B cell (primary cell): ENCODE data around the gene ULBP2. TPM values are rescaled to one million over a fixed set of nuclear protein-coding genes. Genes with fewer than 3 reads are reported as not detected.

Experiments
- ATAC-seq: fragments of 200-7000 bp; cut with Tn5 transposase; one replicate; pipeline ENCODE4 v1.10.0; 2021; ENCODE audit warnings: low read depth, mild to moderate bottlenecking, moderate number of reproducible peaks, moderate library complexity
- CTCF ChIA-PET: fragments of 350-600 bp; sonication (Branson Sonifier 250); formaldehyde crosslinking; loops from one replicate; lab custom pipeline; 2021; ENCODE audit warnings: antibody characterized with exemption, inconsistent platforms; lab: Charles Lee
- POLR2A ChIA-PET: fragments of 350-600 bp; sonication (Branson Sonifier 250); formaldehyde crosslinking; loops from one replicate; lab custom pipeline; 2021; ENCODE audit warnings: antibody characterized with exemption; lab: Charles Lee
- DNase-seq: peaks from one replicate; pipeline ENCODE4 v3.0.0; 2013
- H2AFZ ChIP-seq: 2 replicates; pipeline ENCODE4 v1.6.1; 2012; ENCODE audit warnings: mild to moderate bottlenecking, low read depth, low read length; ENCODE audit not compliant: insufficient read depth, poor library complexity, severe bottlenecking
- H3K27ac ChIP-seq, 2 donors: 1 replicate in 1 of 2; 2 replicates in 1 of 2; pipeline ENCODE4 v1.5.1; 2012 to 2013; ENCODE audit warnings: low read length in 2 of 2, mild to moderate bottlenecking in 2 of 2, moderate library complexity in 1 of 2
- H3K27me3 ChIP-seq, 4 experiments: fragments of 200-600 bp in 1 of 4; sonication (generic) in 1 of 4; replicated peaks in 1 of 4; 1 replicate in 2 of 4; 2 replicates in 2 of 4; pipeline versions ENCODE4 v1.6.1 to v1.7.0; 2013 to 2016; ENCODE audit warnings: low read length in 3 of 4, mild to moderate bottlenecking in 2 of 4, mixed read lengths in 1 of 4, moderate library complexity in 1 of 4; ENCODE audit not compliant: insufficient read depth in 4 of 4, control insufficient read depth in 3 of 4; ENCODE audit errors: control extremely low read depth in 1 of 4
- H3K36me3 ChIP-seq, 2 experiments: replicated peaks in 1 of 2; 1 replicate in 1 of 2; 2 replicates in 1 of 2; pipeline versions ENCODE4 v1.6.1 to v1.7.1; 2013; ENCODE audit warnings: low read length in 1 of 2; ENCODE audit not compliant: insufficient read depth in 2 of 2, control insufficient read depth in 1 of 2; ENCODE audit errors: control extremely low read depth in 1 of 2, extremely low read depth in 1 of 2
- H3K4me1 ChIP-seq, 2 donors: fragments of 200-600 bp in 1 of 2; sonication (generic) in 1 of 2; 1 replicate in 1 of 2; 2 replicates in 1 of 2; pipeline versions ENCODE4 v1.5.1 to v1.6.1; 2013 to 2017; ENCODE audit warnings: low read length in 2 of 2; ENCODE audit not compliant: control insufficient read depth in 2 of 2, insufficient read depth in 2 of 2
- H3K4me2 ChIP-seq: replicated peaks from 2 replicates; pipeline ENCODE3; 2012; ENCODE audit warnings: mild to moderate bottlenecking, low read depth, low read length; ENCODE audit not compliant: poor library complexity, severe bottlenecking
- H3K4me3 ChIP-seq, 5 experiments: fragments of 200-600 bp in 1 of 5; sonication (generic) in 1 of 5; 1 replicate in 3 of 5; 2 replicates in 2 of 5; pipeline versions ENCODE4 v1.5.1 to v1.7.0; 2011 to 2016; ENCODE audit warnings: low read length in 4 of 5, mild to moderate bottlenecking in 4 of 5, low read depth in 2 of 5, control low read depth in 1 of 5, moderate library complexity in 1 of 5; ENCODE audit not compliant: insufficient read depth in 1 of 5; ENCODE audit errors: control extremely low read depth in 1 of 5, extremely low read depth in 1 of 5
- H3K79me2 ChIP-seq: fragments of 200-600 bp; sonication (generic); one replicate; pipeline ENCODE4 v1.6.0; 2016; ENCODE audit warnings: low read length; ENCODE audit not compliant: control insufficient read depth, insufficient read depth
- H3K9ac ChIP-seq: fragments of 200-600 bp; sonication (generic); 2 replicates; pipeline ENCODE4 v1.6.1; 2017; ENCODE audit warnings: mild to moderate bottlenecking, low read length, moderate library complexity
- H3K9me3 ChIP-seq, 3 donors: one replicate each; pipeline versions ENCODE4 v1.6.1 to v1.7.1; 2013; ENCODE audit warnings: low read length in 2 of 3; ENCODE audit not compliant: control insufficient read depth in 2 of 3, insufficient read depth in 1 of 3; ENCODE audit errors: control extremely low read depth in 1 of 3
- H4K20me1 ChIP-seq: 2 replicates; pipeline ENCODE4 v1.6.0; 2012; ENCODE audit warnings: mild to moderate bottlenecking, low read length; ENCODE audit not compliant: insufficient read depth, control insufficient read depth, poor library complexity, severe bottlenecking
- H3K27ac Mint-ChIP-seq: one replicate; pipeline ENCODE4 v1.8.0; 2021; ENCODE audit warnings: mixed read lengths
- H3K27me3 Mint-ChIP-seq: one replicate; pipeline ENCODE4 v1.8.0; 2021; ENCODE audit warnings: mixed read lengths
- H3K4me1 Mint-ChIP-seq: one replicate; pipeline ENCODE4 v1.8.0; 2021; ENCODE audit warnings: mixed read lengths
- H3K4me3 Mint-ChIP-seq: one replicate; pipeline ENCODE4 v1.8.0; 2021; ENCODE audit warnings: mixed read lengths
- H3K9me3 Mint-ChIP-seq: one replicate; pipeline ENCODE4 v1.8.0; 2022; ENCODE audit warnings: mixed read lengths; ENCODE audit not compliant: insufficient read depth
- EZH2 ChIP-seq: IDR thresholded peaks from 2 replicates; pipeline ENCODE4 v1.6.1; 2012; ENCODE audit warnings: borderline replicate concordance, low read depth, mild to moderate bottlenecking, moderate library complexity, low read length; ENCODE audit not compliant: insufficient read depth, poor library complexity, severe bottlenecking
- WGBS: methylation state at CpG from one replicate; pipeline ENCODE4 v1.1.5; 2013; ENCODE audit warnings: missing lambda C conversion rate; ENCODE audit not compliant: insufficient coverage; 5-methylcytosine and 5-hydroxymethylcytosine counted together
- intact Hi-C: fragments of 100-400 bp; cut with micrococcal nuclease; formaldehyde crosslinking; loops from one replicate; pipeline ENCODE4 v1.10.0; 2022
- polyA plus RNA-seq: library from polyadenylated mRNA; depleted of rRNA; stranded (reverse); fragments of >200 nt; gene quantifications from 2 replicates; pipeline ENCODE4 v1.2.3, GENCODE V29; 2012
- total RNA-seq, 2 donors: library from RNA; stranded (reverse); fragments of 120-200 nt in 1 of 2; gene quantifications; 1 replicate in 1 of 2; 2 replicates in 1 of 2; pipeline versions ENCODE4 v1.2.3 to v1.2.4, GENCODE V29; 2013 to 2022
- TF ChIP-seq, protein P1 (sequence below): fragments of 200-600 bp; IDR thresholded peaks from one replicate; pipeline ENCODE4 v1.8.0; 2022; ENCODE audit warnings: antibody characterized with exemption, mild to moderate bottlenecking

The ULBP2 gene
- total and polyA plus RNA-seq, 2 donors (not counting 1 experiment from before 2014, with no cell fraction given) = 0.31 TPM; not detected in 1

DNA sequence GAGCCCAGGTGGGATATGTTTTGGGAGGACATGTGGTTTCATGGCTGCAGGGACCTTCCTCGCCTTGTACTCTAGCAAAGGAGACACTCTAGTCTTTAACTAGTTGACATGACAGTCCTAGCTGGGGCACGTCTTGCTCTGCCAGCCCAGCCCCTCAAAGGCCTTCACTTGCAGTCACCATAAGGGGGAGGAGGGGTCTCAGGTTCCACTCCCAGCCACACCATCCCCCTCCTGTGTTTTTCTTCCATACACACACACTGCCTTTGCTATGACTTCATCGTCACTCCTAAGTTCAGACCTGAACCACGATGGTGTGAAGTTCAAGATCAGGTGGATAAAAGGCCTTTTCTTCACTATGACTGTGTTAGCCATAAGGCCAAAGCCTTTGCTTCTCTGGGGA is 35.4 kb downstream of the ULBP2 start:
- no peak overlapping the region for H3K4me3 ChIP-seq
- H3K27me3 ChIP-seq = peaks cover 0 to 50% (median 26%) of the 10 kb centered on the region in 4 experiments
- H3K27ac ChIP-seq = no peak overlapping the region
- DNase-seq = no peak
- peaks cover 0 to 4% (median 0%) of the 10 kb centered on the region in 3 donors for H3K9me3 ChIP-seq
- H3K9ac ChIP-seq = no peak overlapping the region
- CTCF ChIA-PET = no interaction called here
- 84% methylated on average over 4 of the region's 4 CpGs for WGBS
- Mint-ChIP-seq H3K27ac (no peak overlapping the region), H3K4me1 (no peaks in the 10 kb centered on the region), H3K4me3 (no peak overlapping the region), H3K9me3 (no peaks in the 10 kb centered on the region), H3K27me3 (peaks cover 67% of the 10 kb centered on the region)
- no peaks in the 10 kb centered on the region for H3K79me2 ChIP-seq
- ATAC-seq = no peak
- POLR2A ChIA-PET = no interaction called here
- intact Hi-C loops = no loop called here
- no peaks in the 10 kb centered on the region for H4K20me1 ChIP-seq
- H3K36me3 ChIP-seq = no peaks in the 10 kb centered on the region
- no peak for TF ChIP-seq EZH2
- TF ChIP-seq, protein P1, sequence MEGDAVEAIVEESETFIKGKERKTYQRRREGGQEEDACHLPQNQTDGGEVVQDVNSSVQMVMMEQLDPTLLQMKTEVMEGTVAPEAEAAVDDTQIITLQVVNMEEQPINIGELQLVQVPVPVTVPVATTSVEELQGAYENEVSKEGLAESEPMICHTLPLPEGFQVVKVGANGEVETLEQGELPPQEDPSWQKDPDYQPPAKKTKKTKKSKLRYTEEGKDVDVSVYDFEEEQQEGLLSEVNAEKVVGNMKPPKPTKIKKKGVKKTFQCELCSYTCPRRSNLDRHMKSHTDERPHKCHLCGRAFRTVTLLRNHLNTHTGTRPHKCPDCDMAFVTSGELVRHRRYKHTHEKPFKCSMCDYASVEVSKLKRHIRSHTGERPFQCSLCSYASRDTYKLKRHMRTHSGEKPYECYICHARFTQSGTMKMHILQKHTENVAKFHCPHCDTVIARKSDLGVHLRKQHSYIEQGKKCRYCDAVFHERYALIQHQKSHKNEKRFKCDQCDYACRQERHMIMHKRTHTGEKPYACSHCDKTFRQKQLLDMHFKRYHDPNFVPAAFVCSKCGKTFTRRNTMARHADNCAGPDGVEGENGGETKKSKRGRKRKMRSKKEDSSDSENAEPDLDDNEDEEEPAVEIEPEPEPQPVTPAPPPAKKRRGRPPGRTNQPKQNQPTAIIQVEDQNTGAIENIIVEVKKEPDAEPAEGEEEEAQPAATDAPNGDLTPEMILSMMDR = no peak
- H2AFZ ChIP-seq = no peak overlapping the region
- no peak overlapping the region for H3K4me2 ChIP-seq
- peaks cover 0 to 3% of the 10 kb centered on the region in 2 donors for H3K4me1 ChIP-seq

DNA sequence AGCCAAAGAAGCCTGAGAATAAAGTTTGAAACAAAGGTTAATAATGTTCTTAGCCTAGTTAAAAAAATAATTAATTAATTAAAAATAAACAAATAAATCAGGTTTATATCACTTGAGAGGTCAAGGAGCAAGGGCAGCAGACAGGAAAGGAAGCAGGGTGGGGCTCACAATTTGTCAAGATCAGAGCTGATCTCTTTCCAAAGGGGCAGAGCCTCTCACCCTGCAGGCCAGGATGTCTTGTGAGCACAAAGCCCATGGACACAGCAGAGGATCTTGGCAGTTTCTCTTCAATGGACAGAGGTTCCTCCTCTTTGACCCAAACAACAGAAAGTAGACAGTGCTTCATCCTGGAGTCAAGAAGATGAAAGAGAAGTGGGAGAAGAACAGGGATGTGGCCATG is 36.8 kb downstream of the ULBP2 start:
- H3K4me3 Mint-ChIP-seq = no peak overlapping the region

More for the DNA sequence above, 36.8 kb downstream of the ULBP2 start:
- no peak overlapping the region for H3K27ac Mint-ChIP-seq
- H3K9ac ChIP-seq = no peak overlapping the region
- ChIA-PET CTCF (no interaction called here), POLR2A (no interaction called here)
- H3K4me1 Mint-ChIP-seq = no peaks in the 10 kb centered on the region
- TF ChIP-seq EZH2 = no peak
- TF ChIP-seq, protein P1 = no peak
- peaks cover 0 to 4% (median 0%) of the 10 kb centered on the region in 3 donors for H3K9me3 ChIP-seq
- ATAC-seq (no peak), DNase-seq (no peak)
- peaks cover 0 to 58% (median 32%) of the 10 kb centered on the region in 4 experiments for H3K27me3 ChIP-seq
- intact Hi-C loops = no loop called here
- H2AFZ ChIP-seq = no peak overlapping the region
- no peak overlapping the region for H3K4me3 ChIP-seq
- H3K27me3 Mint-ChIP-seq = peaks cover 66% of the 10 kb centered on the region
- H3K4me1 ChIP-seq = peaks cover 0 to 3% of the 10 kb centered on the region in 2 donors
- no peaks in the 10 kb centered on the region for H3K36me3 ChIP-seq
- H3K27ac ChIP-seq = no peak overlapping the region
- no peaks in the 10 kb centered on the region for H4K20me1 ChIP-seq
- H3K4me2 ChIP-seq = no peak overlapping the region
- no peaks in the 10 kb centered on the region for H3K9me3 Mint-ChIP-seq
- H3K79me2 ChIP-seq = no peaks in the 10 kb centered on the region
